Kidney (tissue), 14 donors: ENCODE data around the gene CLTCL1. TPM values are rescaled to one million over a fixed set of nuclear protein-coding genes. Genes with fewer than 3 reads are reported as not detected.

Source experiments
- DNase-seq, 5 donors: peaks; one replicate each; pipeline ENCODE4 v3.0.0-alpha.2; 2013 to 2020
- FAIRE-seq: peaks from 2 replicates; lab custom pipeline; 2012; peaks lifted over from hg19 to GRCh38; lab: Jason Lieb, UNC
- H3K27ac ChIP-seq, 2 donors: one replicate each; pipeline ENCODE4 v1.7.0; 2013; ENCODE audit warnings: low read depth in 2 of 2, low read length in 2 of 2, inconsistent platforms in 1 of 2
- H3K27me3 ChIP-seq: one replicate; pipeline ENCODE4 v1.7.1; 2013; ENCODE audit warnings: low read length, inconsistent platforms; ENCODE audit not compliant: control insufficient read depth, insufficient read depth
- H3K36me3 ChIP-seq, 3 donors: one replicate each; pipeline versions ENCODE4 v1.7.0 to v1.7.1; 2013; ENCODE audit warnings: low read length in 3 of 3, control low read depth in 1 of 3, inconsistent platforms in 1 of 3; ENCODE audit not compliant: insufficient read depth in 3 of 3, control insufficient read depth in 2 of 3
- H3K4me1 ChIP-seq, 3 donors: one replicate each; pipeline versions ENCODE4 v1.7.0 to v1.7.1; 2013; ENCODE audit warnings: low read length in 3 of 3, inconsistent platforms in 1 of 3, low read depth in 1 of 3; ENCODE audit not compliant: control insufficient read depth in 2 of 3, insufficient read depth in 2 of 3
- H3K4me3 ChIP-seq, 3 donors: one replicate each; pipeline versions ENCODE4 v1.7.0 to v1.8.1; 2013; ENCODE audit warnings: low read length in 3 of 3, control low read depth in 1 of 3, inconsistent platforms in 1 of 3
- H3K9ac ChIP-seq, 3 donors: one replicate each; pipeline versions ENCODE4 v1.7.0 to v1.7.1; 2013; ENCODE audit warnings: low read length in 3 of 3, control low read depth in 1 of 3, inconsistent platforms in 1 of 3
- H3K9me3 ChIP-seq, 3 donors: one replicate each; pipeline versions ENCODE4 v1.7.0 to v1.7.1; 2013; ENCODE audit warnings: low read length in 3 of 3, control low read depth in 1 of 3, inconsistent platforms in 1 of 3; ENCODE audit not compliant: control insufficient read depth in 2 of 3, insufficient read depth in 1 of 3
- CTCF ChIP-seq: IDR thresholded peaks from 3 replicates; pipeline ENCODE4 v1.5.1; 2012; ENCODE audit warnings: mild to moderate bottlenecking, moderate library complexity, borderline replicate concordance; ENCODE audit not compliant: insufficient read depth; ENCODE audit errors: extremely low read depth
- intact Hi-C: fragments of 100-400 bp; cut with DNase I; formaldehyde crosslinking; loops from one replicate; pipeline ENCODE4 v1.11.1; 2022
- polyA plus RNA-seq: library from polyadenylated mRNA; stranded (reverse); fragments of 350-450 nt; fragmentation: Illumina TruSeq; extraction: RNeasy Lipid Tissue Mini Kit (QIAGEN cat#74804); gene quantifications from one replicate; pipeline ENCODE4 v1.2.3, GENCODE V29; 2014; ENCODE audit warnings: low read depth, low replicate concordance; ENCODE audit not compliant: insufficient read depth
- total RNA-seq: library from RNA; stranded (reverse); fragmentation: NEBNext Ultra II Directional; extraction: Animal tissue kit (Norgen Biotek cat#: 25700); gene quantifications from one replicate; pipeline ENCODE4 v1.2.1, GENCODE V29; 2021
- donor health status: control.
- donor health status: control.
- donor health status: control.
- donor health status: control.
- donor health status: control.
- donor health status: DM: yes; HTN: yes; CAD: no.
- donor health status: Normal renal cell carcinoma (clear cell type).

CLTCL1 gene
- total and polyA plus RNA-seq, 2 donors from 2014 or later, result 4.0 to 6.3 TPM

- FAIRE-seq (no peak), DNase-seq (no peak)
- H3K4me3 ChIP-seq, result no peak overlapping the region
- H3K36me3 ChIP-seq, result peaks cover 3 to 46% (median 26%) of the 10 kb centered on the region in 3 donors
- no peaks in the 10 kb centered on the region for H3K27me3 ChIP-seq
- H3K9me3 ChIP-seq, result no peaks in the 10 kb centered on the region
- no peak overlapping the region for H3K27ac ChIP-seq
- no peaks in the 10 kb centered on the region for H3K4me1 ChIP-seq
- intact Hi-C loops, result no loop called here
- TF ChIP-seq CTCF, result no peak
- H3K9ac ChIP-seq, result no peak overlapping the region
These were observed 156.6 kb downstream of the CLTCL1 start for GRCh38 chr22:19134874-19135273.

DNA sequence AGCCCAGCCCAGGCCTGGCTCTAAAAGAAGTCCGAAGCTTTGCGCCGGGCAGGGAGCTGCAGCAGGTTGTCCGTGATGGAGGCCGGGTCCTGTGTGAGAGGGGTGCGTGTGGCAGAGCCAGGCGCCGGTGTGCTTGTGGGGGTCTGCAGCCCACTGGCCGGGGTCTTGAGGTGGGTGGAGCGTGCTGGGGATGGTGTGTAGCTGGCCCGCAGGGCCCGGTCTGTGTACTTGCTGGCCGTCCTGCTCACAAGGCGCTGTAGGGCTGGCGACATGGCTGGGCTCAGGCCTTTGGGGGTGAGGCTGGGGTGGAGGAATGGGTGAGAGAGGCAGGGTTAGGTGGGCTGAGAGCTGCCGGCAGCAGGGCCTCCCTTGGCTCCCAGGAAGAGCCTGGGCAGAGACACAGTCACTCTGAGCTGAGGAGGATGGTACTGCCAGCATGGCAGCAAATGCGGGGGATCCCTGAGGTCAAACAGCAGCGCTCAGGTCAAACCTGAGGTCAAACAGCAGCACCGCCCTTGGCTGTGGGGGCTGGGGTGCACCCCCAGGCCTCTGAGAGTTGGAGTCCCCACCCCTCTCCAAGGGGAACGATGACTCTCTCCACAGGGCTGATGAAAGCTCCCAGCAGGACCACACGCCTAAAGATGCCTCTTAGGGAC lies 157.2 kb downstream of the CLTCL1 start:
- no peaks in the 10 kb centered on the region for H3K27me3 ChIP-seq
- no peak for FAIRE-seq
- intact Hi-C loops, result no loop called here
- no peak overlapping the region for H3K9ac ChIP-seq
- TF ChIP-seq CTCF, result no peak
- no peak overlapping the region for H3K27ac ChIP-seq
- H3K36me3 ChIP-seq, result peaks cover 2 to 40% (median 21%) of the 10 kb centered on the region in 3 donors
- no peak overlapping the region for H3K4me3 ChIP-seq
- H3K4me1 ChIP-seq, result no peaks in the 10 kb centered on the region
- H3K9me3 ChIP-seq, result no peaks in the 10 kb centered on the region
- DNase-seq, result peak in 1 of 5 donors; percentile 52

DNA sequence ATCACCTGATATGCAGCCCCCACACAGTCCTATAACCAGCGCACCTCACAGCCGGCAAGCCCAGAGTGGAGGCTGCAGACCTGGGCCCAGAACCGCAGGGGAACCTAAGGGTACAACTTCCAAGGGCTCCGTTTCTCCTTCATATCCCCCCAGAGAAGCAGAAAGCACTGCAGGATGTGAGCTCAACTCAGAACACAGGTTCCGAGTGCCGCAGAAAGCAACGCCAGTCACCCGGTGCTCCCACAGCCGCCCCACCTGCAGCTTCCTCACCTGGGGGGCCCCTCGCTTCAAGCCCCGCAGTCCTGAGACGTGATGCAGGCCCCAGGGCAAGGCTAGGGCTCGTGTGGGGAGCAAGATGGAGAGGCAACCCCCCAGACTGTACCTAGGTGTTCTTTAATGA lies 158.0 kb downstream of the CLTCL1 start:
- no peak for TF ChIP-seq CTCF
- intact Hi-C loops, result no loop called here
- no peak overlapping the region for H3K27ac ChIP-seq
- H3K9me3 ChIP-seq, result no peaks in the 10 kb centered on the region
- no peak overlapping the region for H3K4me3 ChIP-seq
- FAIRE-seq (no peak), DNase-seq (no peak)
- no peaks in the 10 kb centered on the region for H3K27me3 ChIP-seq
- H3K9ac ChIP-seq, result no peak overlapping the region
- H3K4me1 ChIP-seq, result no peaks in the 10 kb centered on the region
- peaks cover 0 to 33% (median 18%) of the 10 kb centered on the region in 3 donors for H3K36me3 ChIP-seq
